CD4-positive, alpha-beta T cell treated with Interleukin-21 for 1 hour (primary cell): ENCODE results near the gene KCTD21.
"Not testable (repeated sequence)": the region's sequence is repeated elsewhere in the genome, so short reads cannot be mapped to it uniquely, and the experiment has no call there.

Experiments
- DNase-seq: peaks from one replicate; pipeline ENCODE4 v3.0.0-alpha.2; 2020

Gene KCTD21, protein sequence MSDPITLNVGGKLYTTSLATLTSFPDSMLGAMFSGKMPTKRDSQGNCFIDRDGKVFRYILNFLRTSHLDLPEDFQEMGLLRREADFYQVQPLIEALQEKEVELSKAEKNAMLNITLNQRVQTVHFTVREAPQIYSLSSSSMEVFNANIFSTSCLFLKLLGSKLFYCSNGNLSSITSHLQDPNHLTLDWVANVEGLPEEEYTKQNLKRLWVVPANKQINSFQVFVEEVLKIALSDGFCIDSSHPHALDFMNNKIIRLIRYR

DNA sequence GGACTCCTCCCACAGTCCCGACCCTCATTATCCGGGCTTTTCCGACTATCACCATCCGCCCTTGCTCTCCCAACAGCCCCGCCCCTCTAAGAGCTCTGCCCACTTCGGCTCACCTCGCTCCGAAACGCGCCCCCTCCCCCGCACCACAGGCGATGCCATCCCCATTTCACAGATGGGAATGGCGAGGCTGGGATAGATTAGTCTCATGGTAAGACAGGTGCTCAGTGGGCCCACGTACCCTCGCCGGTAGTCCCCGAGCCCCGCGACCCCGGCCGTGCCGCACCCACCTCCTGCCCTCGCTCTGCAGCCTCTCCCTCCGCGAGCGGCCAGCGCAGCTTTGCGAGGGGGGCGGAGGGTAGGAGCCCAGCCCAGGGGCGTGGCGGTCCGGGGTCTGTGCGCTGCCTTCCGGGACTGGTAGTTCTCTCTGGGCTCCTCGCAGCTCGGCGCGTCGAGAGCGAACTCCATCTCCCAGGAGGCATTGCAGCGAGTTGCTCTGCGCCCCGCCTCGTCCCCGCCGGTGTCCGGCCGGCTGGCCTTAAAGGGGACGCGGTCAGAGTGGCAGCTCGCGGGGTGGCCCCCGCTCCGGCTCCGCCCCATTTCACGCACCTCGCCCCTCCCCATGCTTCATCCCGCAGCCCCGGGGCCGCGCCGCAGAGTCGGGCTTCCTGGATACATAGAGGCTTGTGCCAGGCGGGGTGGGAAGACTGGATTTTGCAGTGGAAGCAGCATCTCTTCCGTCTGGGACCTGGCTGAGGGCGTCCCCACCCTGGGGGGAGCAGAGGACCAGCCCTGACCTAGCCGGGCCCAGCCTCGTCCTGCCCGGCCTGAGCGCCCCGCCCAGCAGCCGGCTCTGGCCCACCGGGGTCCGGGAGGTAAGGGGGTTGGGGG, at the start of gene KCTD21, which contains the start of gene USP35:
Gene KCTD21, minus strand, starts transcription at position 341 of the 888 bp plus-strand sequence. CDS start 14,072 bp downstream, outside the sequence.
Gene USP35, plus strand, starts transcription at position 634 of the 888 bp plus-strand sequence. CDS start 7,327 bp downstream, outside the sequence.
- peak; percentile 92 for DNase-seq

DNA sequence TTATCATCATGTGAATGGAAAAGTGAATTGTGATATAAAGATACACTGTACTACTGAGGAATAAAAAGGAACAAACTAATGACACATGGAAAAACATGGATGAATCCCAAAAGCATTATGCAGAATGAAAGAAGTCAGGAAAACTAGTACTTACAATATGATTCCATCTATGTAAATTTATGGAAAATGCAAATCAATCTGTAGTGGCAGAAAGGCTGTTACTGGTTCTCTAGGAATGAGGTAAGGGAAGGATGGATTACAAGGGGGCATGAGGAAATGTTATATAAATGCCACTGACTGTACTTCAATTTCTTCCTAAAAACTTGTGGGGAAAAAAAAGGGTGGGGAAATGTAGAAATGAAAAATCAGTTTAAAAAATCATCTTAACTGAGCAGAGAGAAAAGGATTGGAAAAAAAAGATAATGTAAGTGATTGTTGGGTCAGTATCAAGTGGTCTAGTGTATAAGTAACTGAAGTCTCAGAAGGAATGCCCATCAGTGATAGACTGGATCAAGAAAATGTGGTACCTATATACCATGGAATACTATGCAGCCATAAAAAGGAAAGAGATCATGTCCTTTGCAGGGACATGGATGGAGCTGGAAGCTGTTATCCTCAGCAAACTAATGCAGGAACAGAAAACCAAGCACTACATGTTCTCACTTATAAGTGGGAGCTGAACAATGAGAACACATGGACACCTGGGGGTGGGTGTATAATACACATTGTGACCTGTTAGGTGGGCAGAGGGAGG, 49.0 kb upstream of the KCTD21 start:
- DNase-seq = no peak

DNA sequence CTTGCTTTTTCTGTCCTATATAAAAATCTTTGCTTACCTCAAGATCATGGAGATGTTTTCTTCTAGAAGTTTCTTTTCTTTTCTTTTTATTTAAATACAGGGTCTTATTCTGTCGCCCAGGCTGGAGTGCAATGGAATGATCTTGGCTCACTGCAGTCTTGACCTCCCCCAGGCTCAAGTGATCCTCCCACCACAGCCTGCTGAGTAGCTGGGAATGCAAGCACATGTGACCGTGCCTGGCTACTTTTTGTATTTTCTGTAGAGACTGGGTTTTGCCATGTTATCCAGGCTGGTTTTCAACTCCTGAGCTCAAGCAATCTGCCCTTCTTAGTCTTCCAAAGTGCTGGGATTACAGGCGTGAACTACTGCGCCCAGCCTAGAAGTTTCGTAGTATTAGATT, 45.6 kb upstream of the KCTD21 start:
- no peak for DNase-seq

DNA sequence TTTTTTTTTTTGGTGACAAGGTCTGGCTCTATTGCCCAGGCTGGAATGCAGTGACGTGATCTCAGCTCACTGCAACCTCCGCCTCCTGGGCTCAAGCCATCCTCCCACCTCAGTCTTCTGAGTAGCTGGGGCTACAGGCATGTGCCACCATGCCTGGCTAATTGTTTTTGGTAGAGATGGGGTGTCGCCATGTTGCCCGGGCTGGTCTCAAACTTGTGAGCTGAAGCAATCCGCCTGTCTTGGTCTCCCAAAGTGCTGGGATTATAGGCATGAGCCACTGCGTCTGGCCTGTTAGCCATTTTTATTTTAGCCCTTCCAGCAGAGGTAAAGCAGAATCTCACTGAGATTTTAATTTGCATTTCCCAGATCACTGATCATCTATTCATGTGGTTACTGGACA, 44.6 kb upstream of the KCTD21 start:
- DNase-seq = not testable (repeated sequence)

DNA sequence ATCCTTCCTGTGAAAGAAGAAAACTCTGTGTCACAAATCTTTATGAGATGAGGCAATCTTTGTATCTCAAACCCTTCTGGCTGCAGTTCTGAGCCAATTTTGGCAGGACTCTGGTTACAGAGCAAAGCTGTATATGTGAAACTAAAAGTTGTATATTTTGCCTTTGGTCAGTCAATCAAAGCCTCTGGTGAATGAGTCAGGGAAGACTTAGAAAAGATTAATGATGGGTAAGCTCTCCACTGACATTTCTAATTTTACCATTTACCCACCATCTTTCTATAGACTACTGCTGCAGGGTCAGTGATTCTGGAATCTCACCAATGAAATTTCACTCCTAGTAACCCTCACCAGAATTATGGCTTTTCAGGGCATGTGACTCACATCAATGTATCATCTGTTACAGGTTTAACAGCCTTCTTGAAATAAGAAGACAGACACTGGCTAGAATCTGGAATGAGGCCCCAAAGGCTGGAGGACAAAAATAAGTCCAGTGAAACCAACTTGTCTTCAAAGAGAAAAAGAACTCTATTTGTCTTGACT, 43.6 kb upstream of the KCTD21 start:
- DNase-seq = no peak

DNA sequence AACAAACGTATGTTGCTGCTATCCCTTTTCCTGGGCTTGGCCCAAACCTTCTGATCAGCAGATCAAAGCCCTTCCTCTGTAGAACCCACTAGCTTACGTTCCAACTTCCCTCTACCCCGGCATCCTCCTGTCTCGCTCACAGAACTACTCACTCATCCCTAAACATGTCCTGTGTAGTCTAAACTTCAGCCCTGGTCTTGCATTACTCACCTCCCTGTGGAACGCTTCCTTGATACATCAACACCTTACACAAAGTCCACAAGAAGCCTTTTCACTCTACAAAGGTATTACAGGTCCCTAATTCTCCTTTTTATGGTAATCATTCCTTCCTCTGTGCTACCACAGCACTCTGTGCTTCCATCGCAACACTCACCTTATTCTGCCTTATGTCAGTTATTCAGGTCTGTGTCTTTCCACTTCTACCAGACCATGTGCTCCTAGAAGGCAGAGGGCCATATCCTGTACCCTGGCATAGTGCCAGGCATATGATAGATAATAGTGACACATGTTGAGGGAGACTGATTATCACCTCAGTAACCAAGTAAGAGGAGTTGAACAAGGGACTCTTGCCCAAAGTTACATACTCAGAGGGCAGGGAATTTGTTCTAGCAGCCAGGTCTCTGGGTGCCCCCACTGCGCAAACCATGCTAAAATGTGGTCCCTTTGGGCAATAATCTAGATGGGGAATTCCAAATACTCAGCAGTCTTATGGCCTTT, 41.9 kb upstream of the KCTD21 start:
- DNase-seq = no peak

DNA sequence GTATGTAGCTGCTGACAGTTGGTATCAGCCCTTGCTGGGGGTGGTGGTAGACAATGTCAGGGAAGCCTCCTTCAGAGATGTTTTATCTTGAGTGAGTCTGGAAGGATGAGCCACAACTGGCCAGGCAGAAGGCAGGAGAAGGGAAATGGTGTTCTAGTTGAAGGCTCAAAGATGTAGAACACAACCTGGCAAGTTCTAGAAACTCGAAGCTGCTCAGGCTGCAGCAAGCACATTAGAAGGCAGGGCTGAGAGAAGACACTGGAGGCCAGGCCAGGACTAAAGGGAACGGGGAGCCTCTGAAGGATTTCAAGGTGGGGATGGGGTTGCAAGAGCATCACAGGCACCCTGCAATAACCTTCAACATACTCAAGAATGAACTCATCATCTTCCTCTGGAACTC, 40.7 kb upstream of the KCTD21 start:
- no peak for DNase-seq

DNA sequence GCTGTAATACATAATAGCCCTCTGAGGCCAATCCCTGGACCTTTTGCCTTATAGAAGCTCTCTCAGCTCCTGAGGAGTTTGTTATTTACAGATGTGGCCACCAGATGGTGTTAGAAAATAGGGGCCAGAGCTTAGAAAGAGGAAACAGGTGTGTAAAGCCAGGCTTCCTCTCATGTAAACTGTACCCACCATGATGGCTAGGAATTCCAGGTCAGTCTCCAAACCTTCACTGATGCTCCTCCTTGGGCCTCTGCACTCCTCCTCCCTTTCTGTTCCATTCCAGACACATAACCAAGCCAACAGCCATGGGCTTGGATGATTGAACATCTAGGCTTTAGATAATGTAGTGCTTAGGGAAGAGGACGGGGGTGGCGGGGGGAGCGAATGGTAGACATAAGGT, 40.0 kb upstream of the KCTD21 start:
- peak; percentile 39 for DNase-seq

DNA sequence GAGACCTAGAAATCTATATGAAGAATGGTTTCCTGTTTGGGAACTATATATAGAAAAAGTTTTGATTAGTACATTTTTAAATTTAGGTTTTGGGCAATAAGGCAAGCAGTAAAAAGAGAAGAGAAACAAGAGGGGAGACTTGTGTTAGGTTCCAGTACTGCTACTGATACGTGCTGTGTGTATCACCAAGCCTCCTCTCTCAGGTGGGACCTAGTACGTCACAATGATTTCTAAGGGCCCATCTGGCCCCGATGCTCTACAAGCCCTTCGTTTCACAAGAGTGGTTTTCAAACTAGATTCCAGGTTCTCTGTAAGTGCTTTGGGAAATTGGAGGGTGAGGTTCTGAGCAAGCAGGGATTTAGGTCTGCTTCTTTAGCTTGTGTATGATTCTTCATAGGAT, 39.5 kb upstream of the KCTD21 start:
- no peak for DNase-seq

DNA sequence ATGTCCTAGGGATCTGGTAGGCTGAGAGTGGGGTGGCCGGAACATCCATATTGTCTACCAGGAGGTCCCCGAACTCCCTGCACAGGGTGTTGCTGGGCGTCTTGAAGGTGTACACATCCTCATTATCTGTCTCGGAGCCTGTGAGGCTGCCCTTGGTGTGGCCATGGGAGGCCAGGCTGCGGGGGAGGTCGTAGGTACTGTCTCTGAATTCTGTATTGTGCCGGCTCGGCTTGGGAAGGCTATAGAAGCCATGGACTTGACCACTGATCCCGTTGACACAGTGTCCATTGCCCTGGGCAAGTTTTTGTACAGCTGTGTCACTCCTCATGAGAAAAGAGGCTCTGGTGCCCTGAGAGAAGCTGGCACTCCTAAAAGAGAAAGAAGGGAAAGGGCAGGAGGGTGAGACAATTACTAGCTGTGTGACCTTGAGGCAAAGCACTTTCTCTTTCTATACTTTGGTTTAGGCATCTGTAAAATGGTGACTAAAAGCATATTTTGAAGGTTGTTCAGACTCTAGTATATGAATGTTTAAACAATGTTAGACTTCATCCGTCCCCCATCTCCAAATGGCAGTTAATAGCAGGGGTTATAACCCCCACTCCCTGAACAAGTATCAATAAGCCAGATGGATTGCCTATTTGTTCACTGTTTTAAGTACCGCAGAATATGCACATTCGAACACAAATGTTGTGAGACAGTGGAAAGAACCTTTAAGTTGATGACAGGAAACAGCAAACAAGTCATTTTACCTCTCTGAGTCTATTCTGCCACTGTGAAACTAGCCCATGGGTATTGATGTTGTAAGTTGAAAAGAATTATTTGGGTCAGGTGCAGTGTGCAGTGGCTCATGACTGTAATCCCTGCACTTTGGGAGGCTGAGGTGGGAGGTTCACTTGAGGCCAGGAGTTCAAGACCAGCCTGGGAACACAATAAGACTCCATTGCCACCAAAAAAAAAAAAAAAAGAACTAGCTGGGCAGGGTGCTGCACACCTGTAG, 38.6 kb upstream of the KCTD21 start:
- no peak for DNase-seq

DNA sequence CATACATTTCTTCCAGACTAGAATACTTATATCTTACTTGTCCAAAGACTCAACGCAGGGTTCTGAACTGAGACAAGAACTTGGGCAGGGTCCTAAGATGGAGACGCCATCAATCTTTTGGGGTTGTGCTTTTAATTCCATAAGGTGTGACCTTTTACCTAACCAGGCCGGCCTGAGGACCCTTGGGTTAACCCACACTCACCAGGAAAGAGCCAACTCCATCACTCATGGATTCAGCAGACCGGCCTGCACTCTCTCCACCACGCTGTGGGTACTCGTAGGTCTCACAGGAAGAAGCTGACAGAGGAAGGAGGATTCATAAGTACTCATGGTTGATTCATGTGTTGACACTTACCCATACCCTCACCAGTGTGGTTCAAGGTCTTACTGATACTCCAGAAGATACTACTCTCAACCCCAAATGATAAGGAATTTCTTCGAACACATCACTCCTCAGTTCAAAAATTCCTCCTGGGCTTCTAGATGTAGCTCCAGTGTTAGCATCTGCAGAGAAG, 36.5 kb upstream of the KCTD21 start:
- no peak for DNase-seq

DNA sequence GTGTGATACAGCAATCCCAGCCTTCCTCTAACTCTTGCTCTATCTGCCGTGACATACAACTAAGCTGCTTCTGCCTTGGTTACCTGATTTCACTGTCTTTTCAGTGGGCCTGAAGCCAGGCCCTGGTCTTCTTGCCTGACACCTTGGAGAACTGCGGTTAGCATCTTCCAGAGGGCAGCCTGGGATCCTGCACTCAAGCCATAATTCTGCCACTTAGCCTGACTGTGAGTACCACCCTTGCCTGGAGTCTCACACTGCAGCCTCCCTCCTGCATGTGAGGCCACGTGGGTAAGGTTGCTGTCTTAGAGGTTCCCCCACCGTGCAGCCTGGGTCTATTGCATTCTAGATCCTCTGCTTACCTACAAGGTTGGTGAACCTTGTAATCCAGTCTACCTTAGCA, 36.1 kb upstream of the KCTD21 start:
- DNase-seq = no peak

DNA sequence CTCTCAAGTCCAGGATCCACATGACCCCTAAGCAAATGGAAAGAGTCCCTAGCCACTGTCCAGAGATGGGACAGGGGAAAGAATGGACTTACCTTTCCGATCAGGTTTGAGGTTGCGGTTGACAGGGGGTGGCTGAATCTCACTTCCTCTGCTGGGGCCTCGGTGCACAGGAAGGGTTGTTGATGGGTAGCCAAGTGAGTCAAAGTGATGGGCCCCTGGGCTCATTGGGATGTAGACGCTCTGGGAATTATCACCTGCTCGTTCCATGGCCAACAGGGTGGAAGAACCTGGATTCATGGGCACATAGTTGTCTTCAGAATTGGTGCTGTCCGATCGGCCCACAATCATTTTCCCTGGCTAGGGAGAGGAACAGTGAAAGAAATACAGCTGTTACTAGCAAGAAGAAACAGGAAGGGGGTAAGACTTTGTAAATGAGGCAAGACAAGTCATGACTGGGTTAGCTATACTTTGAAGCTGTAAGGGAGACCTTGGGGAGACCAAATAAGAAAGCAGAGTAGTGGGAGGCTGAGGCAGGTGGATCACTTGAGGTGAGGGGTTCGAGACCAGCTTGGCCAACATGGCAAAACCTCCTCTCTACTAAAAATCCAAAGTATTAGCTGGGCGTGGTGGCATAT, 35.0 kb upstream of the KCTD21 start:
- no peak for DNase-seq

DNA sequence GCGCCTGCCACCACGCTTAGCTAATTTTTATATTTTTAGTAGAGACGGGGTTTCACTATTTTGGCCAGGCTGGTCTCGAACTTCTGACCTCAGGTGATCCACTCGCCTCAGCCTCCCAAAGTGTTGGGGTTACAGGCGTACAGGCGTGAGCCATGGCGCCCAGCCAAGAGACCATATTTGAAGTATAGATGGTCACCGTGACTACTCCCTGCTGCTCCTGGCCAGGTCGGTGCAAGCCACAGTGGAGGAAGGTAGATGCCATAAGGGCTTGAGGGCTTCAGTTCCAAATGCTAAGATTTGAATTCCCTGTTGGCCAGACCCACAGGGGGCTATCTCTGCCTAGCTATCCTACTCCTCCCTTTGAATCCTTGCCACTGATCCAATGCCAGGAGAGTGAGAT, 34.3 kb upstream of the KCTD21 start:
- not testable (repeated sequence) for DNase-seq

DNA sequence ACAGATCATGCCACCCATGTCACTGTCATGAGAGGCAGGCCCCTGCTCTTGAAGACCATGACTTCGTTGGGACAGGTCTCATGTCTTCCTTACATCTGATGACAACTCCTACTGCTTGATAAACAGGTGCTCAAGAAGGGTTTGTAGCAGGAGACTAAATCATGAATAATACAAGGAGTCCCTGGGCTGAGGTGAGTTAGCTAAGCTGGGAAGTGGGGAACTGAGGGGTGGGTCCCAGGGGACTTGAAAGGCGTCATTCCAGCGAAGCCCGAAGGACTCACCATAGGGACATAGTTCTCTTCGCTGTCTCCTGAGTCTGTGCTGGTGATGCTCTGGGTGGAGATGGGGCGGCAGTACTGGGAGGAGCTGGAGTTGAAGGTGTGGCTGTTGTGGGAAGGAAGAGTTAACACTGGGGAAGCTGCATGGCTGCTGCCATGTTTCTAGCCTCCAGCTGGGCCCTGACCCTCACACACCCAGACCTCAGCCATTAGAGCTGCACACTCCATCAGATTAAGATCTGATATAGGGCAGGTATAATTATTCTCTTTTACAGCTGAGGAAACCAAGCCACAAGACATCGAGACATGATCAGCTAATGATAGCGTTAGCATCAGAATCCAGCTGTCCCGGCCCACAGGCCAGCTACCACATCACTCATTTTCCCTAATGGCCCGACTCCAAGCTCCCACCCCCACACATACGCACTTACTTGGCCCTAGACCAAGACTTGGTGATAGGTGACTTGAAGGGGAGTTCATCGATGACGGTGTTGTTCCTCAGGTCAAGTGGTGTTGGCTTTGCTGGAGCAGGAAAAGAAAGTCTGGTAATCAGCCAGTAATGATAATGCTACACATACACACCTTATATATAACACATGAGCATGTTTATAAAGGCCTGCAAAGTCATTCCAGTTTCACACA, 33.2 kb upstream of the KCTD21 start:
- DNase-seq = no peak

DNA sequence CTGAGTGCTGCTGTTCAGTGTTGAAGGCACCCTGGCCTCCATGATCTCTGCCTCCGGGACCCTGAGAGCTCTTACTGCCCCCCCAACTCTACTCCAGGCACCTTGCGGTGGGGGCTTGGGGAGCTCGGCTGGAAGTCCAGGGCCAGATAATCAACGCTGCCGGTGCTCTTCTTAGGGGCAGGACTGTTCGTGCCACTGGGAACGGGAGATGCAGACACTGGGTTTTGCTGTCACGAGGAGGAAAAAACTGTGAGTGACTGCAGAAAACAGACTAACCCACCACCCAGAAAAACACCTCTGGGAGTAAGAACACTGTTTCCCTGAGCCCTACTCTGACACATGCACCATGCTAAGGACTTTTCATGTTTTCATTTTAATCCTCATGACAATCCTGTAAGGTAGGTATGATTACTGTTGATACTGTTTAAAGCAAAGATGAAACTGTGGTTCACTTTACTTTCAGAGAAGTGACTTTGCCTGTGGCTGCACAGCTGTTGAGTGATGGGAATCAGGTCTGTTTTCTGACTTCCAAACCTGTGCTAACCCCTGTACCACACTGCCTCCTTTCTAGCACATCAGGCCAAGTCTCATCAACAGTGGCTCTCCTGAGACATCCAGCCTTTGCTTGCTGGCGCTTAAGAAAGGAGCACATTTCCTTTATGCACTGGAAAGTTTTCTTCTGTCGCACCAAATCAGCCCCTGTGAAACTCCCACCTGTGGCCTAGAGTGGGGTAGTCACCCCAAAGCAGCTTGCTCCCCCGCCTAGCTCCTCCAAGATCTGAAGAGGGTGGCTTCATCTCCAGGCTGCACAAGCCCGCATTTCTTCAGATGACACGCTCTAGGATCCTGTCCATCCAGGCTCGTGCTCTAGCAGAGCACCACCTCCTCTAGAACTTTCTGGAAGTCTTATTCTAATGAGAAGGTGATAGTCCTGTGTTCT, 32.1 kb upstream of the KCTD21 start:
- no peak for DNase-seq

DNA sequence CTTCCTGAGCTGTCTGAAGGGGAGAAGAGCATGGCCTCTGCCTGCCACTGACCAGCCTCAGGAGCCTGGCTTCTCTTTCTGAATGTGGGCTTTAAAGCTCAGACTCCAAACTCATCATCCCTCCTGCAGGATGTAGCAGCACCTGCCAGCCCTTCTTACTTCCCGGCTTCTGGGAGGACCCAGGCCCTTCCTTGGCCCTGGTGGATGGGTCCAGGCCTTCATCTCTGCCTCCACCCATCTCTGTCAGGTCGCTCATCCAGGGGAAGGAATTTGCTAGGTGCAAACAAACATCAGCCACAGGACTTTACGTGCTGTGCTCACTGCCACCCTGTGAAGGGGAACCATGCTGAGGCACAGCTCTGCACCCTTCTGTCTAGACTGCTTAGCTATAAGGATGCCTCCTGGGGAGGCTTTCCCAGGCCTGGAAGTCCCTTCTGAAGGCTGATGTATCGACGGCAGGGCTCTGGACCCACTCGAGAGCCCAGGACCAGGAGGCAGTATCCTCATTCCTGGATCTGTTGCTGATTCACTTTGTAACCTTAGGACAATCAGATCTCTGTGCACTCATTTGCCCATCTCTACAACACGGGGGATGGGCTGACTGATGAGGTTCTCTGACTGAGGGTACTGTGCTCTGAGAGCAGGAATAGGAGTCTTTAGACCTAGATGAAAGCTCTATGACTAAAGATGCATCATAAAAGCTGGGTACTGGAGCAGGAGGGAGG, 31.2 kb upstream of the KCTD21 start:
- DNase-seq = no peak
